Activated naive CD8-positive, alpha-beta T cell treated with anti-CD3 and anti-CD28 coated beads, Interleukin-2, amount 50 U/mL, for 16 hours (primary cell): ENCODE data around the gene MED14.

Experiments used
- DNase-seq: peaks from one replicate; pipeline ENCODE4 v3.0.0-alpha.2; 2020; ENCODE audit warnings: low read depth, low spot score

Gene MED14

GRCh38 chrX:40612511-40612910 is 122.8 kb downstream of the MED14 start:
- no peak for DNase-seq

- no peak for DNase-seq
Observed at GRCh38 chrX:40607381-40607780, 128.0 kb downstream of the MED14 start.

GRCh38 chrX:40603446-40603845 is 131.9 kb downstream of the MED14 start:
- no peak for DNase-seq
